ENCODE data around the gene PHRF1. TPM values are rescaled to one million over a fixed set of nuclear protein-coding genes. Genes with fewer than 3 reads are reported as not detected.
"Not testable (repeated sequence)": the region's sequence is repeated elsewhere in the genome, so short reads cannot be mapped to it uniquely, and the experiment has no call there.

PHRF1 gene
- total and polyA plus RNA-seq, 7 experiments from 2014 or later: 6.2 to 55.2 (median 47.5) TPM

DNA sequence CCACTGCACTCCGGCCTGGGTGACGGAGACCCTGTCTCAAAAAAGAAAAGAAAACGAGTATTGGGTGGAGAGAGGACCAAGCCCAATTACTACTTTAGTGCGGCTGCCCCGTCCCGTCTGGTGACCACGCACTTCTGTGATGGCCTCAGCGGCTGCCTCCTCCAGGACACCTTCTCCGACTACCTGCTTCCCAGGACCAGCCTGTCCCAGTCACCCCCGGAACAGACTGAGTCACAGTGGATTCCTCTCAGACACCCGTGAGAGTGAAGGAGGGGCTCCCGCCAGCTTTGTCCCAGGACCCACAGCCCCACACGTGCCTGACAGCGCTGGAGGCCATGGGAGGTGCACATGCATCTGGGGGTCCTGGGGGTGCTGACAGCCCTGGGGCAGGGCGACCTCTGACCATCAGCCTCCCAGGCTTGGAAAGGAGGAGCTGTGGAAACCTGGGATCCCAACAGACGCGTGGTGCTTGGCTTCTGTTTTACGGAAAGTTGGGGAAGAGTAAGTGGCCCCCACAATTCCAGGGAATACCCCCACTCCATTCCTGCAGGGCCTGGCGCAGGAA is 65.6 kb downstream of the PHRF1 start:
- ATAC-seq: no peak
- DNase-seq: no peak
- Mint-ChIP-seq H3K27me3 (peaks cover 6 to 23% (median 13%) of the 10 kb centered on the region in 5 donors), H3K4me3 (peak overlapping the region in 1 of 10 donors; percentile 89), H3K9me3 (no peaks in the 10 kb centered on the region), H3K36me3 (peaks cover 0 to 5% (median 0%) of the 10 kb centered on the region in 5 donors), H3K27ac (peak overlapping the region in 1 of 9 donors; percentile 28), H3K4me1 (peaks cover 7 to 18% (median 12%) of the 10 kb centered on the region in 7 donors)
- intact Hi-C loops (cut with micrococcal nuclease): no loop called here
- no peaks in the 10 kb centered on the region for H3K9me3 ChIP-seq (ENCODE audit: control insufficient read depth in 2 of 3, low read length in 3 of 3)
- H3K4me1 ChIP-seq (ENCODE audit: control insufficient read depth in 2 of 2, insufficient read depth in 2 of 2, low read length in 2 of 2): no peaks in the 10 kb centered on the region
- H3K4me3 ChIP-seq (ENCODE audit: low read length): no peak overlapping the region
- peaks cover 6 to 13% of the 10 kb centered on the region in 2 donors for H3K27me3 ChIP-seq (ENCODE audit: control insufficient read depth in 2 of 2, insufficient read depth in 2 of 2, low read length in 2 of 2)
- ChIA-PET POLR2A (no interaction called here), CTCF (no interaction called here)
- no peak overlapping the region for H3K27ac ChIP-seq (ENCODE audit: low read depth, low read length)
- peaks cover 0 to 15% (median 3%) of the 10 kb centered on the region in 3 experiments for H3K36me3 ChIP-seq (ENCODE audit: control insufficient read depth in 2 of 3, insufficient read depth in 3 of 3, low read length in 3 of 3)

DNA sequence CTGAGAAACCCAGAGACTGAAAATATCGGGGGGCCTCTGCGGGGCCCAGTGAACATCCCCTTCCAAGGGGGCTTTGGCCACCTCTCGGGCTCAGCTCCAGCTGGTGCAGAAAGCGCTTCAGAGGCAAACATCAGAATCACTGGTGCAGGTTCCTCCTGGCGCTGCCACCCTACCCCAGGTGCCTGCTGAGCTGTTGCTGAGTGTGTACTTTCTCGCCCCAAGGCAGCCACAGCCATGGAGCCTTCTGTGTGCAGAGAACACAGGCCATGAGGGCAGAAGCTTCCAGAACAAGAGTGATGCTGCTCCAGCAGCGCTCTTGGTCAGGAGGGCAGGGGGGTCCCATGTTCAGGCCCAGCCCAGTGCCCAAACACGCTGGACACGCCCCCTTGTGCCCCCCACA is 67.1 kb downstream of the PHRF1 start:
- ATAC-seq: no peak

DNA sequence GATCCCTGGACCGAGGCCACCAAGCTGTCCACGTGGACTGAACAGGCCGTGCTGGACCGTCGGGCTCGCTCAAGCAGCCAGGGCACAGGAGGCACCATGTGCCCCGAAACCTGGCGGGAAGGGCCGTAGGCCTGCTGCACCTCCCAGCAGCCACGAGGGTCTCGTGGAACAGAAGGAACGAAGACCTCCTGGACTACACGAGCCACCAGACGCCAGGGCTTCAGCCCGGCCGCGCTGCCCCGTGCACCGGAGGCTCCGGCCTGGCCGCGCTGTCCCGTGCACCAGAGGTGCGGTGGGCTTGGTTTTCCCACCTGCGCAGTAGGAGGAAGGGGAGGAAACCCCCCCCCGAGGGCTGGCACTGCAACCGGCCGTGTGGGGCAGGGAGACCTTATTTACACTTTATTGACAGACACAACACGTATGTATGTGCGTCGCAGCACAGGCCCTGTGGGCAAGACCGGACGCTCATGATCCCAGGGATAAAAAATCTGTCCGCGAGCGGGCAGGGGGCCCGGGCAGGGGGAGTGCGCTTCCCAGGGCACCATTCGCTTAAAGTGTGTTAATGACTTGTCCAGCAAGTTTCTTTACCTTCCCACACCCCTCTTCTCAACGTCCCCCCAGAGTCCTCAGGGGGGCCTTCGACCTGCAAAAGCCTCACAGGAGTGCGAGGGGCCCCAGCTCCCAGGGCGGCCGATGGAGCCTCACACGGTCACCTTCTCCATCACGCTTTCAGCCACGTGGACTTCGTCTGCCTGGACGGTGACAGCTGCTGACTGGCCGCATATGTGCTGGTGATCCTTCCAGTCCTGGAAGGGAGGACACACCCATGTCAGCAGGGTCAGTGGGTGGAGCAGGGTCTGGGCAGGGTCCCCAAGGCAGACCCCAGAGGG is 67.8 kb downstream of the PHRF1 start:
- Histone ChIP-seq H3K4me1 (ENCODE audit: control insufficient read depth in 2 of 2, insufficient read depth in 2 of 2, low read length in 2 of 2) (no peaks in the 10 kb centered on the region), H3K27ac (ENCODE audit: low read depth, low read length) (no peak overlapping the region), H3K27me3 (ENCODE audit: control insufficient read depth in 2 of 2, insufficient read depth in 2 of 2, low read length in 2 of 2) (no peaks in the 10 kb centered on the region), H3K9me3 (ENCODE audit: control insufficient read depth in 2 of 3, low read length in 3 of 3) (no peaks in the 10 kb centered on the region), H3K4me3 (ENCODE audit: low read length) (no peak overlapping the region), H3K36me3 (ENCODE audit: control insufficient read depth in 2 of 3, insufficient read depth in 3 of 3, low read length in 3 of 3) (peaks cover 0 to 15% (median 3%) of the 10 kb centered on the region in 3 experiments)
- H3K36me3 Mint-ChIP-seq: peaks cover 0 to 8% (median 0%) of the 10 kb centered on the region in 5 donors
- peaks cover 0 to 7% (median 6%) of the 10 kb centered on the region in 7 donors for H3K4me1 Mint-ChIP-seq
- peaks cover 0 to 6% (median 0%) of the 10 kb centered on the region in 5 donors for H3K27me3 Mint-ChIP-seq
- peak overlapping the region in 1 of 9 donors; percentile 25 for H3K27ac Mint-ChIP-seq
- intact Hi-C loops (cut with micrococcal nuclease): no loop called here
- no peaks in the 10 kb centered on the region for H3K9me3 Mint-ChIP-seq
- CTCF ChIA-PET: interaction anchor here (0.5 kb wide), 1 partner anchor 51 kb away, joined by 3 read pairs; the partner anchor contains the start of gene TMEM80
- POLR2A ChIA-PET: no interaction called here
- no peak overlapping the region for H3K4me3 Mint-ChIP-seq
- ATAC-seq (no peak), DNase-seq (no peak)

More for the DNA sequence above, 67.1 kb downstream of the PHRF1 start:
- DNase-seq: no peak
- H3K9me3 ChIP-seq (ENCODE audit: control insufficient read depth in 2 of 3, low read length in 3 of 3): no peaks in the 10 kb centered on the region
- peaks cover under 1 to 6% of the 10 kb centered on the region in 2 donors for H3K27me3 ChIP-seq (ENCODE audit: control insufficient read depth in 2 of 2, insufficient read depth in 2 of 2, low read length in 2 of 2)
- Mint-ChIP-seq H3K4me1 (peaks cover 2 to 13% (median 7%) of the 10 kb centered on the region in 7 donors), H3K9me3 (no peaks in the 10 kb centered on the region), H3K27me3 (peaks cover 6 to 13% (median 7%) of the 10 kb centered on the region in 5 donors), H3K4me3 (no peak overlapping the region), H3K27ac (no peak overlapping the region), H3K36me3 (peaks cover 0 to 7% (median 0%) of the 10 kb centered on the region in 5 donors)
- intact Hi-C loops (cut with micrococcal nuclease): no loop called here
- no peaks in the 10 kb centered on the region for H3K4me1 ChIP-seq (ENCODE audit: control insufficient read depth in 2 of 2, insufficient read depth in 2 of 2, low read length in 2 of 2)
- no peak overlapping the region for H3K4me3 ChIP-seq (ENCODE audit: low read length)
- H3K36me3 ChIP-seq (ENCODE audit: control insufficient read depth in 2 of 3, insufficient read depth in 3 of 3, low read length in 3 of 3): peaks cover 0 to 15% (median 3%) of the 10 kb centered on the region in 3 experiments
- POLR2A ChIA-PET: no interaction called here
- CTCF ChIA-PET: no interaction called here
- H3K27ac ChIP-seq (ENCODE audit: low read depth, low read length): no peak overlapping the region

DNA sequence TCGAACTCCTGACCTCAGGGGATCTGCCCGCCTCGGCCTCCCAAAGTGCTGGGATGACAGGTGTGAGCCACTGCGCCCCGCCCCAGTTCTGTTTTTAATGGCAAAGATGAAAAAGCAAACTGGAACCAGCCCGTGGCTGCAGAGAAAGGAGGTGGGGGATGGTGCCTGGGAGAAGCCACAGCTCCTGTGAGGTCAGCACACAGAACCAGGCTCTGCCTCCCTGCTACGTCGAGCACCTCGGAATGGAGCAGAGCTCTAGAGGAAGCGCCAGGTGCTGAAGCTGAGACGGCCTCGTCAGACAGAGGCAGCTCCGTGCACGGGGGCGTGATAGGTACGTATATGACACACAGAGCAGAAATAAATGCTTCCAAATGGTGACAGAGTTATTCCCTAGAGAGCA is 69.3 kb downstream of the PHRF1 start:
- Histone ChIP-seq H3K9me3 (ENCODE audit: control insufficient read depth in 2 of 3, low read length in 3 of 3) (no peaks in the 10 kb centered on the region), H3K4me1 (ENCODE audit: control insufficient read depth in 2 of 2, insufficient read depth in 2 of 2, low read length in 2 of 2) (no peaks in the 10 kb centered on the region), H3K27ac (ENCODE audit: low read depth, low read length) (no peak overlapping the region), H3K27me3 (ENCODE audit: control insufficient read depth in 2 of 2, insufficient read depth in 2 of 2, low read length in 2 of 2) (no peaks in the 10 kb centered on the region), H3K4me3 (ENCODE audit: low read length) (no peak overlapping the region), H3K36me3 (ENCODE audit: control insufficient read depth in 2 of 3, insufficient read depth in 3 of 3, low read length in 3 of 3) (peaks cover 0 to 15% (median 3%) of the 10 kb centered on the region in 3 experiments)
- Mint-ChIP-seq H3K36me3 (peaks cover 0 to 7% (median 0%) of the 10 kb centered on the region in 5 donors), H3K4me3 (no peak overlapping the region), H3K27ac (peak overlapping the region in 1 of 9 donors; percentile 36), H3K9me3 (no peaks in the 10 kb centered on the region), H3K27me3 (peaks cover 0 to 2% (median 0%) of the 10 kb centered on the region in 5 donors), H3K4me1 (peaks cover 0 to 6% (median under 1%) of the 10 kb centered on the region in 7 donors)
- intact Hi-C loops (cut with micrococcal nuclease): no loop called here
- ChIA-PET POLR2A (no interaction called here), CTCF (no interaction called here)
- DNase-seq (no peak), ATAC-seq (no peak)

DNA sequence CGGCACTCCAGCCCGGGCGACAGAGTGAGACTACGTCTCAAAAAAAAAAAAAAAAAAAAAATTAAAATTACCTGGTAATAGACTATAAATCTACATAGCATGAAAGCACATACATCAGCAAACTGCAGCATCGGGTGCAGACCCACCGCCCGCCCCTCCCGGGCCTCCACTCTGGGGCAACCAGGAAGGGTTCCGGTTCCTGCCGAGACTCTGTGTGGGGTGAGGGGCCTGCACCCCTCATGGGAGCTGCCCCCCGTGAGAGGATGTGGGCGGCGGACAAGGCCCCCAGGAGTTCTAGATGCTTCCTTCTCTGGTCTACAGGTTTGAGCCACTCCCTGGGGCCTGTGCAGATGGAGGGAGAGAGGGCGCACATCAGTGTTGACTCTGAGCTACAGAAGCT is 69.9 kb downstream of the PHRF1 start:
- Histone ChIP-seq H3K4me3 (ENCODE audit: low read length) (no peak overlapping the region), H3K27ac (ENCODE audit: low read depth, low read length) (no peak overlapping the region), H3K27me3 (ENCODE audit: control insufficient read depth in 2 of 2, insufficient read depth in 2 of 2, low read length in 2 of 2) (no peaks in the 10 kb centered on the region), H3K36me3 (ENCODE audit: control insufficient read depth in 2 of 3, insufficient read depth in 3 of 3, low read length in 3 of 3) (peaks cover 0 to 15% (median 3%) of the 10 kb centered on the region in 3 experiments), H3K4me1 (ENCODE audit: control insufficient read depth in 2 of 2, insufficient read depth in 2 of 2, low read length in 2 of 2) (no peaks in the 10 kb centered on the region), H3K9me3 (ENCODE audit: control insufficient read depth in 2 of 3, low read length in 3 of 3) (no peaks in the 10 kb centered on the region)
- CTCF ChIA-PET: no interaction called here
- POLR2A ChIA-PET: interaction anchor here (0.5 kb wide), 1 partner anchor 50 kb away, joined by 3 read pairs; no protein-coding TSS in a partner anchor
- Mint-ChIP-seq H3K4me3 (no peak overlapping the region), H3K36me3 (peaks cover 0 to 8% (median 1%) of the 10 kb centered on the region in 5 donors), H3K27ac (no peak overlapping the region), H3K27me3 (no peaks in the 10 kb centered on the region), H3K4me1 (peaks cover 0 to 6% (median 0%) of the 10 kb centered on the region in 7 donors), H3K9me3 (no peaks in the 10 kb centered on the region)
- DNase-seq (no peak), ATAC-seq (no peak)
- intact Hi-C loops (cut with micrococcal nuclease): no loop called here

DNA sequence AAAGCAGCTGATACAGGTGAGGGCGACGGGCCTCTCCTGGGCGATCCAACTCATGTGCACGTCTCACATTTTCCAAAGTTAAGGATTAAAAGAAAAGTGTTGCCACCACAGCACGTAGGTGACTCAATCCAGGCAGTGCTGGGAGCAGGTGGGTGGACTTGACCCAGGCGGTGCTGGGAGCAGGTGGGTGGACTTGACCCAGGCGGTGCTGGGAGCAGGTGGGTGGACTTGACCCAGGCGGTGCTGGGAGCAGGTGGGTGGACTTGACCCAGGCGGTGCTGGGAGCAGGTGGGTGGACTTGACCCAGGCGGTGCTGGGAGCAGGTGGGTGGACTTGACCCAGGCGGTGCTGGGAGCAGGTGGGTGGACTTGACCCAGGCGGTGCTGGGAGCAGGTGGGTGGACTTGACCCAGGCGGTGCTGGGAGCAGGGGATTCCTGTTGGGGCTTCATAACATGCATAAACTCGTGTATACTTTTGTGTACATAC is 71.4 kb downstream of the PHRF1 start:
- ATAC-seq; H3K9me3 Mint-ChIP-seq; H3K27me3 Mint-ChIP-seq; H3K9me3 ChIP-seq (ENCODE audit: control insufficient read depth in 2 of 3, low read length in 3 of 3); H3K27ac ChIP-seq (ENCODE audit: low read depth, low read length); intact Hi-C loops (cut with micrococcal nuclease); H3K27me3 ChIP-seq (ENCODE audit: control insufficient read depth in 2 of 2, insufficient read depth in 2 of 2, low read length in 2 of 2); H3K4me1 ChIP-seq (ENCODE audit: control insufficient read depth in 2 of 2, insufficient read depth in 2 of 2, low read length in 2 of 2); H3K4me3 Mint-ChIP-seq; CTCF ChIA-PET; H3K4me3 ChIP-seq (ENCODE audit: low read length); H3K4me1 Mint-ChIP-seq; DNase-seq: not testable (repeated sequence)
- Mint-ChIP-seq H3K36me3 (peaks cover 0 to 15% (median 8%) of the 10 kb centered on the region in 5 donors), H3K27ac (peak overlapping the region in 1 of 9 donors; percentile 52)
- POLR2A ChIA-PET: interaction anchor here (0.7 kb wide), 1 partner anchor 112 kb away, joined by 6 read pairs; the partner anchor contains the start of gene HRAS
- H3K36me3 ChIP-seq (ENCODE audit: control insufficient read depth in 2 of 3, insufficient read depth in 3 of 3, low read length in 3 of 3): peaks cover 0 to 21% (median 3%) of the 10 kb centered on the region in 3 experiments
